Nucleus accumbens (tissue), 56 donors: ENCODE measurements around the gene HOXD12.

Source experiments
- DNase-seq, 56 donors: peaks; one replicate each; lab custom pipeline; 2025; lab: John Stamatoyannopoulos, UW

Gene HOXD12

GRCh38 chr2:176103742-176104315 is 4.2 kb downstream of the HOXD12 start:
- DNase-seq = no peak

DNA sequence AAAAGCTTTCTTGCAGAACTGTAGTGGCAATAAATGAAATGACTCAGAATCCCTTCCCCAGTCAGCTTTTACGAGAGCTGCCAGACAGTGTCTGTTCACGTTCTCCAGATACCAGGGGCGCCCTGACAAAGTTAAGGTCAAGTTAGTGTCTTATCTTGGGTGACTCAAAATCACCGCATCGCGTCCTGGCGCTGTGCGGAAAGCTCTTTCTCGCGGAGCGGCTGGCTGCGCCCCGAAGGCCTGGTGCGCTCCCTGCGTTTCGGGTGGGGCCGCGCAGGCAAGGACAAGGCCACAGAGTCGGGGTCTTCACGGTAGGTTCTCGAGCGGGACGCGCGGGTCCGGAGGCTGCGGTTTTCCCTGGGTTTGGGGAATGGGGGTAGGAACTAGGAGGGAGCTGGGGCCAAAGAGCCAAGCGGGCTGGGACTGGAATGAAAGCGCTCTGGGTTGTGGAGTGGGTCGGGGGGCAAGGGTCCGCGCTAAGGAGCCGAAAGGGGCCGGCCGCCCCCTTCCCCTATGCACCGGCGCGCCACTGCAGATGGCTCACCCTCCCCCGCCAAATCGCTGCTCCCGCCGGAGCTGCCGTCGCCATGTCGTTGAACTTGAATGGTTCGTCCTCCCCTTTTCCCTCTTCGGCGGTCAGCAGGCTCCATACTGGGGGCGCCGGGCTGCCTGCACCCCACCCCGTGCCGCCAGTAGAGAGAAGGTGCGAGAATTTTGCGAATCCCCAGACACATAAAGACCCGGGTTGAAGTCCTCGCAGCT is 4.9 kb downstream of the HOXD12 start:
- no peak for DNase-seq

DNA sequence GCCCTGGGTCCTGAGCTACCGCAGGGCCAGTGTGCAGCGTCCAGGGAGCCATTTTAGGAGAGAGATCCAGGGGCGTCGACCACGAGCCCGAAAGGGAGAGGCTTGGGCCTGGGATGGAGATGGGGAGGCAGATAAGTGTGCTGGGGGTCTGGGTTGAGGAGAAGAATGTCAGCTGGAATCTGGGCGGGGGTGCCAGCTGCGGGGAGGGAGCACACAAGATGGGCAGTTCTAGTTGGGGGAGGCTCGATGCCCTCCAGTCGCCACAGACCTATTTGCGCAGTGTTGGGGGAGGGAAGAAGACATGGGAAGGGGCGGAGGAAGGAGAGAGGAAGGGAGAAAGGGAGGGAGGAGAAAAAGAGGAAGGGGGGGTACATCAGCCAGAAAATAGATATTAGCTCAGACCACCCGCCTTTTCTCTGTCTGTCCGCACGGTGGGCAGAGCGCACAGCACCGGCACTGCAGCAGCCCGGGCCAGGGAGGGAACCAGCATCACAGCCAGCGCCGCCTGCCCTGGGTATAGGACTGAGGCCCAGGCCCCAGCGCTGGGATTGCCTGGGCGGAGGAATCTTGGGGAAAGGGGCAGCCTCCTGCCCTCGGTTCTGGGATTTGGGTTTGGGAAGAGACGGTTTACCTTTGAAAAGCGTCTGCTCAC is 5.6 kb downstream of the HOXD12 start:
- DNase-seq = no peak

DNA sequence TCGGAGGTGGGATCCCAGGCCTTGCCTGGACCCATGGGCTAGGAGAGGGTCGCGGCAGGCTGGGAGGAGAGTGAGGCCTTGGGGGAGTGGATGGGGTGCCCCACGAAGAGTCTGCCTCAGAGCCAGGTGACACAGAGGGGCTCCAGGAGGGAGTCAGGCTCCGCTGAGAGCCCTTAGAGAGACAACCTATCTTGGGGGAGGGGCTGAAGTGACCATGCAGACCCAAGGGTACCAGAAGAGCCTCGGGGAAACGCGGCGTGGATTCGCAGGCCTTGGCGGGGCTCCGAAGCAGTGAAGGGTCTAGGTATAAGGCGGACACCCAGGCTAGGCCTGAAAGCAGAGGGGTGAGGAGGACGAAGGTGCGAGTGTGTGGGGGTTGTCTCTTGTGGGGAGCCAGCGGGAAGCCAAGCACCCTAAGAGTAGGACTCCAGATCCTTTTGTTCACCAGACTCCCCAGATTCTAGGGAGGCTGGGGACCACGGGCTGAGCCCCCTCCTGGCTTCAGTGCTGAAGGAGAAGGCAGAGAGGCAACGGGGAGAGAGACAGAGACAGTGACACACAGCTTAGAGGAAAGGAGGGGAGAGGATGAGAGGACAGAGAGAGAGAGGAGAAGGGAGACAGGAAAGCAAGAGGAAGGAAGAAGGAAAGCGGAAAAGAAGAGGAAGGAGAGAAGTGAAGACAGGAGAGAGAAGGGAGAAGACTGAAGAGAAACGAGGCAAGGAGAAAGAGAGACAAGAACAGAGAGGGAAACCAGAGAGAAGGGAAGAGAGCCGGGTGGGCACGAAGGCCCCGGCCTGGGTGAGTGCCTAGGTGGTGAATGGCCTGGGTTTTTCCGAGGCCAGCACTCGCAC is 6.4 kb downstream of the HOXD12 start:
- no peak for DNase-seq

DNA sequence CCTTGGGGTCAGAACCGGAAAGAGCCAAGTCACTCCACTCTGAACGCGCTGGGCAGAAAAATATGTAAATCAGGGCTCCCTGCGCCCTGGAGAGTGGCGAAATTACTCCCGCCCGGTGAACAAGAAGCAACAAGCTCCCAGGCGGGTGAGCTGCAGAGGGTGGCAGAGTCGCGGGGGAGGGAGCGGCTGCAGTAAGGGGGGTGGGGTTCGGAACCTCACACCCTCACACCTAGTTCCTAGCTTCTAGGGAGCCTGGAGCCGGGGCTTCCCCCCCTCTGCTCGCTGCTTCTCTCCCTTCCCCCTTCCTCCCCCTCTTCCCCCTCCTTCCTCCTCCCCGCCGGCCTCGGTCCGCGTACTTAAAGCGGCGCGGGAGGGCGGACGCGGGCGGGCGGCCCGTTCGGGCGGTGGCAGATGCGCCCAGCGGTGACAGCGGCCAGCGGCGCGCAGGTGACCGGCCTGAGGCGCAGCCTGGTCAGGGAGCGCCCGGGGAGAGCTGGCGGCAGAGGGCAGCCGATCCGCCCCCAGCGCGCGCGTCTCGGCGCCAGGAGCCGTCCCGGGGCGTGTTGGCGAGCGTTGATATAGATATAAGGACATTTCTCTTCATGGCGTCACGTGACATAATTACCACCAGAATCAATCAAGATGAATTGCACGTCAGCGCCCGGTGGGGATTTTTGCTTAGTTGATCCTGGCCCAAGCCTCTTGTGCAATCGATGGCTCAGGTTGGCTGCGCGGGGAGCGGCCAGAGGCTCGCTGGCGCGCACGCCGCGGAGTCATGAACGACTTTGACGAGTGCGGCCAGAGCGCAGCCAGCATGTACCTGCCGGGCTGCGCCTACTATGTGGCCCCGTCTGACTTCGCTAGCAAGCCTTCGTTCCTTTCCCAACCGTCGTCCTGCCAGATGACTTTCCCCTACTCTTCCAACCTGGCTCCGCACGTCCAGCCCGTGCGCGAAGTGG is 7.3 kb downstream of the HOXD12 start, which contains the start of gene HOXD11:
Gene HOXD11, plus strand, starts transcription at position 700 of the 959 bp plus-strand sequence. Its CDS starts 76 bp downstream, at position 776.
- DNase-seq = no peak

DNA sequence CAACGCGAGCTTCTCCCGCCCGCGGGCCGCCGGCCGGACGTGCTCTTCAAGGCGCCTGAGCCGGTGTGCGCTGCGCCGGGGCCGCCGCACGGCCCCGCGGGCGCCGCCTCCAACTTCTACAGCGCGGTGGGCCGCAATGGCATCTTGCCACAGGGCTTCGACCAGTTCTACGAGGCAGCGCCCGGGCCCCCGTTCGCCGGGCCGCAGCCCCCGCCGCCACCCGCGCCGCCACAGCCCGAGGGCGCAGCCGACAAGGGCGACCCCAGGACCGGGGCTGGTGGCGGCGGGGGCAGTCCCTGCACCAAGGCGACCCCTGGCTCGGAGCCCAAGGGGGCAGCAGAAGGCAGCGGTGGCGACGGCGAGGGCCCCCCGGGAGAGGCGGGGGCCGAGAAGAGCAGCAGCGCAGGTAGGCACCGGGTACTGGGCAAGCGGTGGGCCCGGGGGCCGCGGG is 8.2 kb downstream of the HOXD12 start:
- DNase-seq = no peak

- no peak for DNase-seq
These were observed 9.8 kb downstream of the HOXD12 start for GRCh38 chr2:176109192-176109901.

GRCh38 chr2:176109946-176110345 is 10.4 kb downstream of the HOXD12 start:
- no peak for DNase-seq

DNA sequence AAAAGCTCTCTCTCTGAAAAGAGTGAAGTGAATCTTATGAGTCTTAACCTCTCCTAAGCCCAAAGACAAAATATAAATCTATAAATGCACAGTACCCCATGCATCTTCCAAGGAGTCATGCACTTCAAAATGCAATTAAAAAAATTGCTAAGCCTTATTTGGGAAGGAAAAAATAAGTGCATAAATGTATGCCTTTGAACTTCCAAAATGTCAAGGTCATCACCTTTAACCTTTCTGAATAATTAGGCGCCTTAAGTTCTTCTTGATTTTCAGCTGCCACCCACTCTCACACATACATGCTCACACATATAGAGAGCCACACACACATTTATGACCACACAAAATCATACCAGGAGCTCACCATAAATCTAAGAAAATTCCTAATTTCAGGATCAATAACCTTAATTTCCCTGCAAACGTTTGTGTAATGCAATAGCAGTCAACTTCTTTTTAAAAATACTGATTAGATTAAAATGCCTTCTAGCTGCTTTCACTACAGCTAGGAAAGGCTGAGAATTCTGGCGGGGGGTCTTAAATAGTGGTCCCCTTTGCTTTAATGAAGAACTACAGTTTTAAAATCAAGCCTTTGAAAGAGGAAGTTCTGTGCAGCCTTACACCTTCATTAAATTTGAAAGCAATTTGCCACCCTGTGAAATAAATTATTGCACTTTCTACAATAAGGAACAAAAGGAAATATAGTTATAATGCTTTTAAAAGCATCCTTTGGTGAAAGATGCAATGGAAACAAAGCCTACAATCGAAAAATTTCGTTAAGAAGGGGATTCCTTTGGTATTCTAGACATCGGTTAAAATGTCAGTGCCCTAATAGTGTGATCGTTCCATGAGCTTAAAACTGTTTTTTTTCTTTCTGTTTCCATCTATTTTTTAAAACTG is 11.1 kb downstream of the HOXD12 start:
- no peak for DNase-seq

GRCh38 chr2:176111309-176111663 is 11.7 kb downstream of the HOXD12 start:
- DNase-seq = peak in 1 of 56 donors; percentile 2

GRCh38 chr2:176111846-176112374 is 12.3 kb downstream of the HOXD12 start:
- no peak for DNase-seq

GRCh38 chr2:176112375-176113302 is 13.0 kb downstream of the HOXD12 start:
- no peak for DNase-seq

DNA sequence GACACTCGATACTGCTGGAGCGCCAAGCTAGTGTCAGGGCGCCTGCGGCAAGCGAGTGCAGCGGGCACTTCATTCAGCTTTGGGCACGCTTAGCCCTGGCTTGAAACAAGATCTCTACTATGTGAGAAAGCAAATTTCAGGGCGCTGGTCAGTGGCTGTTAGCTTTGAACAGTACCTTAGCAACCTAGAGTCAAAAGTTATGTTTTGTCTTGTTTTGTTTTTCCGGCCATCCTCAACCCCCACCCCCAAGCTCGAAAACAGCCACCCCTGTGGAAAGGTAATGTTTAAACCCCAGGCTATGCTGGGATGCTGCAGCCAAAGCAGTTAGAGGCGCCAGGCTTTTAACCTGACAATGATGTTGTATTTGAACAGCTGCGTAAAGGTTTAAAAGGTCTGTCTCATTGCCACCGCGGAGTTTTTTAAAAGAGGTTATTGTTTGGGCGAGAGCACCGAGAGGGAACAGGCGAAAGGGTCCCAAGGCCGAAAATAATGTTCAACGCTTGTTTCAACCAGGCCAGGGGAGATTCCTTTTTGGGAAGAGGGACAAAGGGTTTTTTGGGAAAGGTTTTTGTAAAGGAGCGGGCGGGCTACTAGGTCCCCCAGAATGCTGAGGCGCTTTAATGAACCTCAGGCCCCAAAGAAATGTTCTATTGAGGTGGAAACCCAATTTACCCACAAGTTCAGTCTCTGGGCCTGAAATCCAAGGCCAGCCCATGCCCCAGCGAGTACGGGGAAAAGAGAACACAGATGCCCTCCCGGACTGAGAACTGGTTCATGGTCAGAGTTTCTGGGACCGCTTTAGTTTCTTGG is 14.7 kb downstream of the HOXD12 start:
- no peak for DNase-seq

DNA sequence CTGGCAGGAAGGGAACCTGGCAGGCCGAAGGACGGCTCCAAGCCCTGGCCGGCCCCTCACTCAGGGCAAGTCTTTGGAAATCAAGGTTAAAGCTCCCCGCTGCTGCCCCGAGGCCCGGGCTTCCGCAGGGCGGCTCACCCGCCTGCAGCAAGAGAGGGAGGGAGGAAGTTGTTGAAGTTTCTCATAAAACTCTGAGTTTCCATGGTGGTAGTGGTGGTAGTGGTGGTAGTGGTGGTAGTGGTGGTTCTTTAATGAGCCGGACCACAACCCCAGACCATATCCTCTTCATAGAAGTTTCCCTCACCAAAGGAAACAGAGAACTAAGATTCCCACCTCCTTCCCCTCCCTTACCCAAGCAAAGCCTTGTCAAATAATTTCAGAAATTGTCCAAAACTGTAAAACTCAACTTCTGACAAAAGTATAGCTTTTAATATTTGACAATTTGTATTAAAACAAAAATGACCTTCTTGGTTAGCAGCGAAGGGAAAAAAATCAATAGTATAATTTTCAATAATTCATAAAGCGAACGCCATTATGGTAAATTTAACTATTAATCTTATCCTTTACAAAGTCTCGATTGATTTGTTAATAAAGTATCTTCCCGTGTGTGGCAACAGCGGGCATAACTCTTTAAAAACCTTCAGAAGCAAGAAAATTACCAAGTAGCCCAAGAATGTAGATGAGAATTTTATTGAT is 15.5 kb downstream of the HOXD12 start:
- DNase-seq = no peak
